K562 (cell line): ENCODE results near the gene TSC22D2.

Source experiments
- PYGO2 ChIP-seq: fragments of 450-650 bp; IDR thresholded peaks from 2 replicates; pipeline ENCODE4 v1.6.1; 2016; ENCODE audit warnings: mild to moderate bottlenecking, missing genetic modification characterization, moderate library complexity, missing compliant biosample characterization
- TCF7L2 ChIP-seq: fragments of 150-350 bp; IDR thresholded peaks from 2 replicates; pipeline ENCODE4 v1.6.1; 2016; ENCODE audit warnings: low read depth, mild to moderate bottlenecking, low read length, moderate library complexity
- TEAD4 ChIP-seq, 2 experiments: sonication (generic) in 1 of 2; formaldehyde crosslinking in 1 of 2; IDR thresholded peaks; 2 replicates each; pipeline versions ENCODE4 v1.6.1 to v1.8.0; 2012 to 2022; ENCODE audit warnings: borderline replicate concordance in 1 of 2, inconsistent platforms in 1 of 2, low read length in 1 of 2, mild to moderate bottlenecking in 1 of 2, missing genetic modification reagents in 1 of 2
- ZNF3 ChIP-seq: fragments of 250-450 bp; sonication (Bioruptor Pico); IDR thresholded peaks from 2 replicates; pipeline ENCODE4 v1.5.0; 2021; ENCODE audit warnings: mild to moderate bottlenecking, moderate library complexity
- ZNF561 ChIP-seq: fragments of 450-650 bp; formaldehyde crosslinking; conservative IDR thresholded peaks from 2 replicates; pipeline ENCODE4 v1.4.0; 2020; ENCODE audit warnings: mild to moderate bottlenecking, moderate library complexity
- ZNF76 ChIP-seq: fragments of 250-450 bp; sonication (Bioruptor Pico); IDR thresholded peaks from 2 replicates; pipeline ENCODE4 v1.4.0; 2020; ENCODE audit warnings: mild to moderate bottlenecking, moderate library complexity, borderline replicate concordance
- TF ChIP-seq, protein P1 (sequence below): fragments of 250-450 bp; sonication (Bioruptor Pico); IDR thresholded peaks from 2 replicates; pipeline ENCODE4 v1.8.0; 2022; ENCODE audit warnings: inconsistent platforms
- TF ChIP-seq, protein P2 (sequence below): fragments of 250-450 bp; sonication (Bioruptor Pico); IDR thresholded peaks from 2 replicates; pipeline ENCODE4 v1.5.0; 2020; ENCODE audit warnings: mild to moderate bottlenecking, borderline replicate concordance
- TF ChIP-seq, protein P3 (sequence below), 3 experiments: fragments of 200-800 bp in 1 of 3; fragments of 250-450 bp in 1 of 3; fragments of 450-650 bp in 1 of 3; sonication (Bioruptor Pico) in 1 of 3; sonication (Bioruptor generic) in 1 of 3; formaldehyde crosslinking in 1 of 3; IDR thresholded peaks; 2 replicates each; pipeline versions ENCODE4 v1.6.1 to v1.8.0; 2016 to 2022; ENCODE audit warnings: mild to moderate bottlenecking in 2 of 3, missing genetic modification characterization in 2 of 3, missing compliant biosample characterization in 1 of 3, moderate library complexity in 1 of 3
- TF ChIP-seq, protein P4 (sequence below), 3 experiments: IDR thresholded peaks in 2 of 3; conservative IDR thresholded peaks in 1 of 3; 2 replicates each; pipeline ENCODE4 v1.5.1; 2011 to 2012; ENCODE audit warnings: low read length in 3 of 3, mild to moderate bottlenecking in 3 of 3, control low read depth in 2 of 3, improper control_type of control experiment in 1 of 3, inconsistent platforms in 1 of 3, low read depth in 1 of 3, mixed read lengths in 1 of 3, moderate library complexity in 1 of 3; ENCODE audit not compliant: insufficient read depth in 2 of 3

DNA sequence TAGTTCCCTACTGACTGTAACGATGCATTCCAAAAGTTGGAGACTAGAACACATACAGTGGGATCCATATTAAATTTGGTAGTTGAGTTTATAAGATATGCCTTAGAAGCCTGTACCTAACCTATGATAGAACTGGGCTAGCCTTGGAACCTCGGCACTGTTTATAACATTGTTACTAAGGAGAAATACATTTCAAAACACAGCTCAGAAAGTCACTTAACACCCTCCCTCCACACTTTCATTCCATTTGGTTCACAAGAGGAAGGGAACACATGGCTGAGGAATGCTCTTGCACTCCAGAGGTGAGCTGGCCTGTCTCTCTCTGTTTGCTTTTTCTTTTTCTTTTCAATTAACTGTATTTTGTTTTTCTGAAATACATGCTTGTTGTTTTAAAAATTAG is 48.7 kb upstream of the TSC22D2 start:
- TF ChIP-seq TEAD4 (IDR thresholded peaks at IDR 0.05; ENCODE audit: low read length) (no peak), TEAD4 (CRISPR knock-in tag; IDR thresholded peaks at IDR 0.05; ENCODE audit: borderline replicate concordance) (no peak), ZNF76 (CRISPR knock-in tag) (no peak), PYGO2 (tag) (no peak), ZNF3 (CRISPR knock-in tag) (no peak), TCF7L2 (no peak), ZNF561 (CRISPR knock-in tag) (no peak)
- TF ChIP-seq, protein P1, sequence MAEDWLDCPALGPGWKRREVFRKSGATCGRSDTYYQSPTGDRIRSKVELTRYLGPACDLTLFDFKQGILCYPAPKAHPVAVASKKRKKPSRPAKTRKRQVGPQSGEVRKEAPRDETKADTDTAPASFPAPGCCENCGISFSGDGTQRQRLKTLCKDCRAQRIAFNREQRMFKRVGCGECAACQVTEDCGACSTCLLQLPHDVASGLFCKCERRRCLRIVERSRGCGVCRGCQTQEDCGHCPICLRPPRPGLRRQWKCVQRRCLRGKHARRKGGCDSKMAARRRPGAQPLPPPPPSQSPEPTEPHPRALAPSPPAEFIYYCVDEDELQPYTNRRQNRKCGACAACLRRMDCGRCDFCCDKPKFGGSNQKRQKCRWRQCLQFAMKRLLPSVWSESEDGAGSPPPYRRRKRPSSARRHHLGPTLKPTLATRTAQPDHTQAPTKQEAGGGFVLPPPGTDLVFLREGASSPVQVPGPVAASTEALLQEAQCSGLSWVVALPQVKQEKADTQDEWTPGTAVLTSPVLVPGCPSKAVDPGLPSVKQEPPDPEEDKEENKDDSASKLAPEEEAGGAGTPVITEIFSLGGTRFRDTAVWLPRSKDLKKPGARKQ (CRISPR knock-in tag), result no peak
- TF ChIP-seq, protein P2, sequence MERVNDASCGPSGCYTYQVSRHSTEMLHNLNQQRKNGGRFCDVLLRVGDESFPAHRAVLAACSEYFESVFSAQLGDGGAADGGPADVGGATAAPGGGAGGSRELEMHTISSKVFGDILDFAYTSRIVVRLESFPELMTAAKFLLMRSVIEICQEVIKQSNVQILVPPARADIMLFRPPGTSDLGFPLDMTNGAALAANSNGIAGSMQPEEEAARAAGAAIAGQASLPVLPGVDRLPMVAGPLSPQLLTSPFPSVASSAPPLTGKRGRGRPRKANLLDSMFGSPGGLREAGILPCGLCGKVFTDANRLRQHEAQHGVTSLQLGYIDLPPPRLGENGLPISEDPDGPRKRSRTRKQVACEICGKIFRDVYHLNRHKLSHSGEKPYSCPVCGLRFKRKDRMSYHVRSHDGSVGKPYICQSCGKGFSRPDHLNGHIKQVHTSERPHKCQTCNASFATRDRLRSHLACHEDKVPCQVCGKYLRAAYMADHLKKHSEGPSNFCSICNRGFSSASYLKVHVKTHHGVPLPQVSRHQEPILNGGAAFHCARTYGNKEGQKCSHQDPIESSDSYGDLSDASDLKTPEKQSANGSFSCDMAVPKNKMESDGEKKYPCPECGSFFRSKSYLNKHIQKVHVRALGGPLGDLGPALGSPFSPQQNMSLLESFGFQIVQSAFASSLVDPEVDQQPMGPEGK (CRISPR knock-in tag), result no peak
- TF ChIP-seq, protein P3, sequence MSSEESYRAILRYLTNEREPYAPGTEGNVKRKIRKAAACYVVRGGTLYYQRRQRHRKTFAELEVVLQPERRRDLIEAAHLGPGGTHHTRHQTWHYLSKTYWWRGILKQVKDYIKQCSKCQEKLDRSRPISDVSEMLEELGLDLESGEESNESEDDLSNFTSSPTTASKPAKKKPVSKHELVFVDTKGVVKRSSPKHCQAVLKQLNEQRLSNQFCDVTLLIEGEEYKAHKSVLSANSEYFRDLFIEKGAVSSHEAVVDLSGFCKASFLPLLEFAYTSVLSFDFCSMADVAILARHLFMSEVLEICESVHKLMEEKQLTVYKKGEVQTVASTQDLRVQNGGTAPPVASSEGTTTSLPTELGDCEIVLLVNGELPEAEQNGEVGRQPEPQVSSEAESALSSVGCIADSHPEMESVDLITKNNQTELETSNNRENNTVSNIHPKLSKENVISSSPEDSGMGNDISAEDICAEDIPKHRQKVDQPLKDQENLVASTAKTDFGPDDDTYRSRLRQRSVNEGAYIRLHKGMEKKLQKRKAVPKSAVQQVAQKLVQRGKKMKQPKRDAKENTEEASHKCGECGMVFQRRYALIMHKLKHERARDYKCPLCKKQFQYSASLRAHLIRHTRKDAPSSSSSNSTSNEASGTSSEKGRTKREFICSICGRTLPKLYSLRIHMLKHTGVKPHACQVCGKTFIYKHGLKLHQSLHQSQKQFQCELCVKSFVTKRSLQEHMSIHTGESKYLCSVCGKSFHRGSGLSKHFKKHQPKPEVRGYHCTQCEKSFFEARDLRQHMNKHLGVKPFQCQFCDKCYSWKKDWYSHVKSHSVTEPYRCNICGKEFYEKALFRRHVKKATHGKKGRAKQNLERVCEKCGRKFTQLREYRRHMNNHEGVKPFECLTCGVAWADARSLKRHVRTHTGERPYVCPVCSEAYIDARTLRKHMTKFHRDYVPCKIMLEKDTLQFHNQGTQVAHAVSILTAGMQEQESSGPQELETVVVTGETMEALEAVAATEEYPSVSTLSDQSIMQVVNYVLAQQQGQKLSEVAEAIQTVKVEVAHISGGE (CRISPR knock-in tag; IDR thresholded peaks at IDR 0.05), result no peak
- TF ChIP-seq, protein P4, sequence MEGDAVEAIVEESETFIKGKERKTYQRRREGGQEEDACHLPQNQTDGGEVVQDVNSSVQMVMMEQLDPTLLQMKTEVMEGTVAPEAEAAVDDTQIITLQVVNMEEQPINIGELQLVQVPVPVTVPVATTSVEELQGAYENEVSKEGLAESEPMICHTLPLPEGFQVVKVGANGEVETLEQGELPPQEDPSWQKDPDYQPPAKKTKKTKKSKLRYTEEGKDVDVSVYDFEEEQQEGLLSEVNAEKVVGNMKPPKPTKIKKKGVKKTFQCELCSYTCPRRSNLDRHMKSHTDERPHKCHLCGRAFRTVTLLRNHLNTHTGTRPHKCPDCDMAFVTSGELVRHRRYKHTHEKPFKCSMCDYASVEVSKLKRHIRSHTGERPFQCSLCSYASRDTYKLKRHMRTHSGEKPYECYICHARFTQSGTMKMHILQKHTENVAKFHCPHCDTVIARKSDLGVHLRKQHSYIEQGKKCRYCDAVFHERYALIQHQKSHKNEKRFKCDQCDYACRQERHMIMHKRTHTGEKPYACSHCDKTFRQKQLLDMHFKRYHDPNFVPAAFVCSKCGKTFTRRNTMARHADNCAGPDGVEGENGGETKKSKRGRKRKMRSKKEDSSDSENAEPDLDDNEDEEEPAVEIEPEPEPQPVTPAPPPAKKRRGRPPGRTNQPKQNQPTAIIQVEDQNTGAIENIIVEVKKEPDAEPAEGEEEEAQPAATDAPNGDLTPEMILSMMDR (IDR thresholded peaks at IDR 0.05 in 2 of 3, conservative IDR thresholded peaks at IDR 0.05 in 1 of 3; ENCODE audit: insufficient read depth in 2 of 3, low read depth in 1 of 3, low read length in 3 of 3), result no peak
